ENCODE measurements around the gene PRPSAP1.

GRCh38 chr17:76296186-76296585 is 57.5 kb downstream of the PRPSAP1 start:
- TF ChIP-seq CTCF (conservative IDR thresholded peaks at IDR 0.05) (no peak), EZH2 (IDR thresholded peaks at IDR 0.05; ENCODE audit: low read depth) (no peak)
